Stimulated activated CD8-positive, alpha-beta memory T cell treated with anti-CD3 and anti-CD28 coated beads, Interleukin-7, amount 100 ng/mL, for 48 hours (primary cell): Measurements from ENCODE around the gene MNX1.

Experiments
- DNase-seq, 2 donors: peaks; one replicate each; pipeline ENCODE4 v3.0.0-alpha.2; 2020; ENCODE audit warnings: low read depth in 1 of 2; ENCODE audit errors: extremely low read depth in 1 of 2

The MNX1 gene

DNA sequence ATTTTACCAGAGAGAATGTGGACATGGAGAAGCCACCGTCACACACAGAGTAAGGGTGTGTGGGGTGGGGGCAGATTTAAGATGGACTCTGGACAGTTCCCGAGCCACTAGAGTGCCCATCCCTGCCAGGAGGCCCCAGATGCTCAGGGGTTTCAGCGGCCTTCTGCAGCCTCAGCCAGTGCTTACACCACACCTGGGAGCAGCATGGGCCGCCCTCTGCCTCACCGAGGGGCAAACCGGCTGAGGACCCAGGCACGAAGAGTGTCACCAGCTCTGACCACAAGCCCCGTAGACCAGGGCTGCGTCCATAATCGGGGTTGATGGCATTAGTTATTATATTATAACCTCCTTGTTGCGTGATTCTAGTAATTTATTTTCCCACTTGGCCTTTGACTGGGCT, 6.7 kb upstream of the MNX1 start:
- no peak for DNase-seq

DNA sequence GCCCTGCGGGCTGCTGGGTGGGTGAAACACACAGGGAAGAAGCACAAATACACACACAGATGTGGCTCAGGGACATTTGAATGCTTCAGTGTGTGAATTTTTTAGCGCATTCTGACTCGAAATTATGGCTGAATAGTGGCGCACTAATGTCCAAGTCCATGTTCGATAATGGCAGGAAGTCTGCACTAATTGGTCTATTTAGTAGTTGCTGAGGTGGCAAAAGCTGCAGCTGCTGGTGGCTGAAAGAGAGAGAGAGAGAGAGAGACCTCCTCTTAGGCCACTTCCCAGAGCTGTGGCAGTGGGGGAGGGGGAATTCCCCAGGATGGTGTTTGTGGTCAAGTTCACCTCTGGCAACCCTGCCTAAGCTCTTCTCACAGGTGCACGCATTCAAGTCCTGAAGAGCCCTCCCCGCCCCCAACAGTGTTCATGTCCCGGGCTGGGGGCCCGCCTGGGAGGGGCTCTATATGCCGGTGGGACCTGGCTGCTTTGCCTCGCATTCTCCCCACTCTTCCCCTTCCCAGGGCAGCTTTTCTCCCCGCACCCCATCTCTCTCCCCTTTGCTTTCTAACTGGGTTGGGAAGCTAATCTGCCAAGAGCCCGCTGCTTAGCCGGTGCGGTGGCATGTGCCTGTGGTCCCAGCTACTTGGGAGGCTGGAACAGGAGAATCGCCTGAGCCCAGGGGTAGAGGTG, 6.0 kb upstream of the MNX1 start:
- peak; percentile 27 to 39 for DNase-seq

DNA sequence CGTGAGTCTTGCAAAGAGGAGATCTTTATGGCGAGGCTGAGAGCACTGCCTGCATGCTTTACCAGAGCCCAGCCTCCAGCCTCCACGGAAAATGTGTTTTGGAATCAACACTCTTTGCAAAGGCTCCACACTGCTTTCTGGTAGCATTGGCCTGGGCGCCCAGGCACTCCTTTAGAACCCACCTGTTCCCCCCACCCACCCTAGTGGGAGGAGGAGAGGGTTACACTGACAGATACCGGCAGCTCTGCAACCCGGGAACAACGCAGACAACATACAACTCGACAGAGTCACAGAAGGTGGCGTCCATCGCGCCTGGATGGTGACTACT, 5.5 kb upstream of the MNX1 start:
- no peak for DNase-seq

DNA sequence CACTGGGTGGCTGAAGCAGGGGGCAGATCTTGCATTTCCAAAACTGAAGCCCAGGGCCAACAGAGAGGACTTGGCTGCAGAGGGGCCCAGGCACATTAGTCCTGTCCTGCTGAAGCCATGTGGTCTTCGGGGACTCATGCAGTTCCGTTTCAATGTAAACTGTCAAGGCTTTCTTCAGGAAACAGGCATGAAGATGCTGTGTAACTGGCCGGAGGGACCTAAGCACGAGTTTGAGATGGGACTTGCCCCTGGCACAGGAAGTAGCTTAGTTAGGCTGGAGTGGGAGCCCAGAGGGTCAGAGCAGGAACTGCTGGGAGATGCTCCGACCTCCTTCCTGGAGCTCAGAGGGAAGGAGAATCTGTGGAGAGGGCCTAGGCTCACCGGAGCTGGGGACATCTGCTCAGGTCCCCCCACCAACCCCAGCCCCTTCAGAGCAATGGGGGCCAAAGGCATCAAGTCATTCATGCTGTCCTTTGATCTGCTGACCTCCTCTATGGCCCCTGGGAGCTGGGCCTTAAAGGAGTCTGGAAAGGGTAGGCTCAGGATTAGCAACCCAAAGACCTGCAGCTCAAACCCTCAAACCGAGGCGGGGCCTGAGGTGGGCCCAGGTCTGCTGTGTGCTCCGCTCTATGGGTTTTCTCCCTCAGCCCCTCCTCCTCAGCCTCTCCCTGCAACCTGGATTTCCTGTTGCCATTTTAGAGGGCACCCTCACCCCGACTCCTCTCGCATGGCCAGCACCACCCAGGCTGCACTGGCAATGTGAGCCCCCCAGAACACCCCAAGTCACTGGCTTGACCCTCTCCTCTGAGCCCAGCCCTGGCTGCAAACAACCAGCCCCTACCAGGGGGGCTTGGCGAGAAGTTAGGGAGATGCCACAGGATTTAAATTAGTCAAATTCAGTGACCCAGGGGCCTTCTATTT, 4.4 kb upstream of the MNX1 start:
- no peak for DNase-seq

DNA sequence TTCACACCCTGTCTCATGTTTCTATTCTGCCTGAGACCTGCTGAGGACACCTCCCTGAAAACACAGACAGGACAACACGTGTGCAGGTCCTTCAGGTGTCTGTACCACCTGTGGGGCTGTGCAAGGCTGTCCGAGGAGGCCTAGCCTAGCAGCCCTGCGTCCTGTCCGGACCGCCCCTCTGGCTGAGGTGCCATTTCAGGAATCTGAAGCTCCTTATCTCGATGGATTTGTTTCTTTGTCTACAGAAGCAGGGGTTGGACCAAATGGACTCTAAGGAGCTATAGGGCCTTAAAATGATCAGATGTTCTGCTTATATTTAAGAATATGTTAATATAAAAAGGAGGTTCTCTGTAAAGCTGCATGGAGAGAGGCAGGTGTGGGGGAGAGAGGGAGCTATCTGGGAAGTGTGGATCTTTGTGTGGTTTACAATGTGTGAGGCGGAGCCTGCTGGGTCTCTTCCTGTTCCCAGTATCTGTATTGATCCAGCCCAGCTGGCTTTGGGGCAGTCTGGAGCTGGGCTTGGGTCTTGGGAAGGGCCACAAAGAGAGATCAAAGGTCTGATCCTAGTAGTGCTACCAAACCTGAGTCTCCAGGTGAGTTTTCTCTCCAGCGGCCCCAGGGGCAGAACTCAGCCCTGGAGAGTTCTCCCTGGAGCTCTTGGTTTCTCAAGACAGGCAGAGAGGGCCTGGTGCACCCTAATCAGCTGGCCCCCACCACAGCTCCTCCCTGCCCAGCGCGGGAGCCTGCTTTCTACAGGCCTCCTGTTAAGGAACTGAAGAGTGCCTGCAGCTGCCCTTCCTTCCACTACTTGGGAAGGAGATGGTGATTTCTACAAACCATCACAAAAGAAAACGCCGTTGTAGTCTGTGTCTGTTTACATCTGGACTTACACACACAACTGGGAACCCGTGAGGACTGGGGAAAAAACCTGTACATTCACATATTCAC, 3.4 kb upstream of the MNX1 start:
- no peak for DNase-seq

DNA sequence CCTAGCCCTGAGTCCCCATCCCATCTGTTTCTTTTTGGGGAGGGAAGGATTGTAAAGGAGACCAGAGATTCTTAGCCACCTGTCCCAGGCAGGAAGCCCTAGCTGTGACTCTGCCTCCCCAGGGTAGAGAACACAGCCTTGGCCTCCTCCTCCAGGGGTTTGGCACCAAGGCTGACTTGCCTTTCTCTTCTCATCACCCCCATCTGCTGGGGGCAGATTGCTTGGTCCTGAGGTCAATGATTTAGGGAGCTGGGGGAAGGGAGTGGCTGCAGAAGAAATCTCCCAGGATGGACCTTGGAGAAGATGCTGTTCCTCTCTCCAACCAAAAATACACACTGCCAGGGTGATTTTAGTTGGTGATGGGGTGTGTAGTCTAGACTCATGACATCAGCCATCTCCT, 2.6 kb upstream of the MNX1 start:
- no peak for DNase-seq

DNA sequence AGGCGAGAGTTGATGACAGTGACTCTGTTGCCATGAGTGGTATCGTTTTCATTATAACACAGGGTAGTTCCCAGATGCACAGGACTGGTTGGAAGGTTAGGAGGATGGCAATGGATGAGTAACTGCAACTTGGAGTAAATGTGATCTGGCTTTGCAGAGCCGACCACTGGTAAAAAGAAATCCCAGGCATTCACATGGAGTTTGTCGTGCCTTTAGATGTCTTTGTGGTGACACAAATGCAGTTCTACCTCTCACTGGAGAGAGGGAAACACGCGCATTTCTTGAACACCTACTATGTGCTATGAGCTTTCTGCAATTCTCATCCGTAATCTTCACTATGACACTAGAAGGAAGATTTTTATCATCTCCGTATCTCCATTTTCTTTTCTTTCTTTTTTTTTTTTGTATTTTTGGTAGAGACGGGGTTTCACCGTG, 1.7 kb upstream of the MNX1 start:
- no peak for DNase-seq

GRCh38 chr7:157011333-157012112, 1.1 kb upstream of the MNX1 start:
- no peak for DNase-seq

- DNase-seq, result no peak
Observed at GRCh38 chr7:157009778-157010587, 480 bp downstream of the MNX1 start.

GRCh38 chr7:157009170-157009777, 1.2 kb downstream of the MNX1 start:
- no peak for DNase-seq

- DNase-seq, result no peak
Observed at GRCh38 chr7:157008206-157009169, 2.0 kb downstream of the MNX1 start.

GRCh38 chr7:157007470-157008066, 2.9 kb downstream of the MNX1 start:
- no peak for DNase-seq

DNA sequence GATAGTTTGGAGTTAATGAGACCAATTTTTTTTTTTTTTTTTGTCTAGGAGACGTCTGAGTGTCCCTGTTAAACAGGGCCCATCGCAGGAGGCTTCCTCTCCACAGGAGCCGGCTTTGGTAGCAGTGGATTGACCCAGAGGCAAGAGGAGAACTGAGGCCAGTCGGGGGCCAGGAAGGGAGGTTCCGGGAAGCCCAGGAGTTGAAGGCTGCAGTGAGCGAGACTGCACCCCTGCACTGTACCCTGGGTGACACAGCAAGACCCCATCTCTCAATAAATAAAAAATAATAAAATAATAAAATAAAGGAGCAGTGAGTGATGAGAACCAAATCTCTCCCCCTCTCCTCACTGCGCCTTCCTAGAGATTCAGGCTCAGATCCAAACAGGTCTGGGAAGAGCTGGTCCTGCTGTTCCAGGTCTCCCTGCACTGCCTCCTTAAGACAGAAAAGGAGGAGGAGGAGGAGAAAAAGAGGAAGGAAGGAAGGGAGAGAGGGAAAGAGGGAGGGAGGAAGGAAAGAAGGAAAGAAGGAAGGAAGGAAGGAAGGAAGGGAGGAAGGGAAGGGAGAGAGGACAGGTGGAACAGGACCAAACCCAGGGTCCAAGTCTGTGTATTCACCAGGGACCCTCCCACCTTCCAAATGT, 3.5 kb downstream of the MNX1 start:
- no peak for DNase-seq

DNA sequence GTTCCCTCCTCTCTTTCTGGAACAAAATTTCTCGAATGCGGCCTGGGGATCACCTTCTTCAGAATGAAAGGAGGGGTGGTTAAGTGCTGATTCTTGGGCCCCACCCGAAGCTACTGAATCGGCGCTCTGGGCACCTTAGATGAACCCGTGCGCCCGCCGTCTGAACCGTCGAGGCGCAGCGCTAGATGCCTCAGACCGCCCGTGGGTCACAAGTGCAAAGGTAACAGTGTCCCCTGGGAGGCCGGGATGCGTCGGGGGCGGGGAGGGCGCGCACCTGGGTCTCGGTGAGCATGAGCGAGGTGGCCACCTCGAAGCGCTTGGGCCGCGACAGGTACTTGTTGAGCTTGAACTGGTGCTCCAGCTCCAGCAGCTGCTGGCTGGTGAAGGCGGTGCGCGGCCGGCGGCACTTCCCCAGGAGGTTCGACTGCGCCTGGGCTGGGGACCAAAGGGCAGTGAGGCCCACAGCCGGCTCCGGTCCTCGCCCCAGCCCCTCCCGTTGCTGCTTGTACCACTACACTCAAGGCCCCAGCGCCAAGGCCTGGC, 4.2 kb downstream of the MNX1 start:
- DNase-seq, result no peak

DNA sequence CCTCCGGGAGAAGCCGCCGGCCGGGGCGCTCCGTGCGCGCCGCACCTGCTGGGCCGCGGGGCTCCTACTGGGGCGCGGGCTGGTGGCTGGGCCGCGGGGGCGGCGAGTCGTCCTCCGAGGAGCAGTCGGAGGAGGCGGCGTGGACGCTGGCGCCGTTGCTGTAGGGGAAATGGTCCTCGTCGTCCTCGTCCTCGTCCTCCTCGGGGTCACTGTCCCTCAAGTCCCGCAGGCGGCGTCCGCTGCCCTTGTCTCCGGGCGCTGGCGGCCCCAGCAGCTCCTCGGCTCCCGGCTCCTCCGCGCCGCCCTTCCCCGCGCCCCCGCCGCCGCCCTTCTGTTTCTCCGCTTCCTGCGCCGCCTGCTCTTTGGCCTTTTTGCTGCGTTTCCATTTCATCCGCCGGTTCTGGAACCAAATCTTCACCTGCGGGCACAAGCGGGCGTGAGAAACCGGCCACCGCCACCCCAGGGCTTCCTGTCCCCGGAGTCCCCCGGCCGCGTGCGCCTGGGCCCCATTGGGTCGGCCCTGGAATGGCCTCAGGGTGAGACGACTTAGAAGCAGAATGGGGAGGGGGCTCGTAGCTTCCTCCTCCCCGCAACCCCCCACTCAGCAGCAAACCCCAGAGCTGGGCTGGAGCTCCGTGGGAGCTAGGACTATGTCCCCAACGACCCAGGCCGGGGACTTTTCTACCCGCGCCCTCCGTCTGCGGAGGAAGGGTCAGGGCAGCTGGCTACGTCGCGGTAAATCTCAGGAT, 4.8 kb downstream of the MNX1 start:
- DNase-seq, result no peak
